Measurements from ENCODE around the gene SFXN3. TPM values are rescaled to one million over a fixed set of nuclear protein-coding genes. Genes with fewer than 3 reads are reported as not detected.

SFXN3 gene
- total RNA-seq, 4 donors from 2014 or later: 3.9 to 30.7 (median 9.4) TPM

- Histone ChIP-seq H3K36me3 (no peaks in the 10 kb centered on the region), H3K4me1 (peaks cover 41 to 60% (median 45%) of the 10 kb centered on the region in 3 donors), H3K4me3 (peak overlapping the region; percentile 40 to 75 (median 52)), H3K27me3 (peaks cover 0 to 57% (median 0%) of the 10 kb centered on the region in 4 donors), H3K27ac (peak overlapping the region; percentile 45 to 79 (median 76)), H3K9me3 (no peaks in the 10 kb centered on the region)
- DNase-seq: no peak
- TF ChIP-seq CTCF (IDR thresholded peaks at IDR 0.05): no peak
- no peak for TF ChIP-seq POLR2A (IDR thresholded peaks at IDR 0.05)
- WGBS, 2 donors: 79 to 81% methylated on average over 2 to 3 of the region's 3 CpGs
- intact Hi-C loops (cut with DNase I): no loop called here
Observed at GRCh38 chr10:101065481-101066145, 34.6 kb downstream of the SFXN3 start.

GRCh38 chr10:101066146-101066895 is 35.3 kb downstream of the SFXN3 start:
- intact Hi-C loops (cut with DNase I): no loop called here
- WGBS, 2 donors: 0 to 2% methylated on average over 7 to 18 of the region's 49 CpGs
- H3K27me3 ChIP-seq: peaks cover 0 to 57% (median 0%) of the 10 kb centered on the region in 4 donors
- no peak for DNase-seq
- peak overlapping the region; percentile 40 to 75 (median 52) for H3K4me3 ChIP-seq
- peak overlapping the region; percentile 45 to 79 (median 76) for H3K27ac ChIP-seq
- peak in 1 of 4 donors; percentile 21 for TF ChIP-seq POLR2A (IDR thresholded peaks at IDR 0.05)
- peak in 4 of 6 experiments; percentile 27 to 43 (median 36) for TF ChIP-seq CTCF (IDR thresholded peaks at IDR 0.05)
- H3K9me3 ChIP-seq: no peaks in the 10 kb centered on the region
- peaks cover 40 to 55% (median 44%) of the 10 kb centered on the region in 3 donors for H3K4me1 ChIP-seq
- H3K36me3 ChIP-seq: no peaks in the 10 kb centered on the region

- no peak for DNase-seq
- H3K36me3 ChIP-seq: no peaks in the 10 kb centered on the region
- TF ChIP-seq CTCF (IDR thresholded peaks at IDR 0.05) (no peak), POLR2A (IDR thresholded peaks at IDR 0.05) (no peak)
- peaks cover 0 to 59% (median 0%) of the 10 kb centered on the region in 4 donors for H3K27me3 ChIP-seq
- intact Hi-C loops (cut with DNase I): no loop called here
- peaks cover 34 to 49% (median 38%) of the 10 kb centered on the region in 3 donors for H3K4me1 ChIP-seq
- H3K27ac ChIP-seq: peak overlapping the region; percentile 45 to 79 (median 76)
- no peaks in the 10 kb centered on the region for H3K9me3 ChIP-seq
- H3K4me3 ChIP-seq: peak overlapping the region; percentile 40 to 75 (median 52)
- WGBS, 2 donors: 1 to 2% methylated on average over 16 to 25 of the region's 31 CpGs
Observed at GRCh38 chr10:101066896-101067355, 35.9 kb downstream of the SFXN3 start.

- no peaks in the 10 kb centered on the region for H3K9me3 ChIP-seq
- TF ChIP-seq CTCF (IDR thresholded peaks at IDR 0.05) (peak; percentile 86 to 93 (median 90)), POLR2A (IDR thresholded peaks at IDR 0.05) (no peak)
- H3K27ac ChIP-seq: peak overlapping the region; percentile 36 to 79 (median 64)
- H3K36me3 ChIP-seq: no peaks in the 10 kb centered on the region
- 2% methylated on average over 9 to 11 of the region's 43 CpGs for WGBS, 2 donors
- H3K27me3 ChIP-seq: peaks cover 0 to 59% (median 0%) of the 10 kb centered on the region in 4 donors
- intact Hi-C loops (cut with DNase I): no loop called here
- no peak for DNase-seq
- H3K4me1 ChIP-seq: peaks cover 28 to 43% (median 32%) of the 10 kb centered on the region in 3 donors
- peak overlapping the region; percentile 40 to 75 (median 52) for H3K4me3 ChIP-seq
Observed at GRCh38 chr10:101067356-101068083, 36.5 kb downstream of the SFXN3 start.

Measured in esophagus squamous epithelium (tissue), 5 donors.